Measurements from ENCODE around the gene RAI1.

Gene RAI1

GRCh38 chr17:17752089-17752820, 71.0 kb downstream of the RAI1 start:
- peak; percentile 93 for DNase-seq (ENCODE audit: low read depth)

GRCh38 chr17:17752821-17753321, 71.6 kb downstream of the RAI1 start:
- no peak for DNase-seq (ENCODE audit: low read depth)

- no peak for DNase-seq (ENCODE audit: low read depth)
Measured at GRCh38 chr17:17754719-17755686, 73.7 kb downstream of the RAI1 start.

- DNase-seq (ENCODE audit: low read depth), result no peak
Measured at GRCh38 chr17:17755715-17756114, 74.5 kb downstream of the RAI1 start.

- no peak for DNase-seq (ENCODE audit: low read depth)
Measured at GRCh38 chr17:17757391-17757791, 76.1 kb downstream of the RAI1 start.

GRCh38 chr17:17757956-17758845, 76.9 kb downstream of the RAI1 start:
- no peak for DNase-seq (ENCODE audit: low read depth)

GRCh38 chr17:17758941-17759563, 77.8 kb downstream of the RAI1 start:
- DNase-seq (ENCODE audit: low read depth), result no peak

- no peak for DNase-seq (ENCODE audit: low read depth)
Measured at GRCh38 chr17:17760350-17760749, 79.1 kb downstream of the RAI1 start.

GRCh38 chr17:17760872-17761550, 79.8 kb downstream of the RAI1 start:
- no peak for DNase-seq (ENCODE audit: low read depth)

GRCh38 chr17:17761894-17762743, 80.9 kb downstream of the RAI1 start:
- DNase-seq (ENCODE audit: low read depth), result no peak

- no peak for DNase-seq (ENCODE audit: low read depth)
Measured at GRCh38 chr17:17762744-17763105, 81.5 kb downstream of the RAI1 start.

- DNase-seq (ENCODE audit: low read depth), result no peak
Measured at GRCh38 chr17:17763136-17763535, 81.9 kb downstream of the RAI1 start.

- DNase-seq (ENCODE audit: low read depth), result no peak
Measured at GRCh38 chr17:17763734-17764133, 82.5 kb downstream of the RAI1 start.

- no peak for DNase-seq (ENCODE audit: low read depth)
Measured at GRCh38 chr17:17765359-17766076, 84.3 kb downstream of the RAI1 start.

GRCh38 chr17:17766077-17766743, 85.0 kb downstream of the RAI1 start:
- no peak for DNase-seq (ENCODE audit: low read depth)

GRCh38 chr17:17766744-17767120, 85.5 kb downstream of the RAI1 start:
- DNase-seq (ENCODE audit: low read depth), result no peak

- no peak for DNase-seq (ENCODE audit: low read depth)
Measured at GRCh38 chr17:17767154-17767869, 86.1 kb downstream of the RAI1 start.

GRCh38 chr17:17767887-17768418, 86.7 kb downstream of the RAI1 start:
- DNase-seq (ENCODE audit: low read depth), result no peak

Data from fibroblast of gingiva (primary cell).